ENCODE results near the gene UIMC1. TPM values are rescaled to one million over a fixed set of nuclear protein-coding genes. Genes with fewer than 3 reads are reported as not detected.
A peak's percentile ranks its signal among the peaks of the same experiment; 100 is the strongest.
"Not testable (repeated sequence)": the region's sequence is repeated elsewhere in the genome, so short reads cannot be mapped to it uniquely, and the experiment has no call there.

The UIMC1 gene
- total and polyA plus RNA-seq, 2 of the 13 experiments (the other 11 are each of a cell fraction or from before 2014, with no cell fraction given), result 18.9 to 32.7 TPM

DNA sequence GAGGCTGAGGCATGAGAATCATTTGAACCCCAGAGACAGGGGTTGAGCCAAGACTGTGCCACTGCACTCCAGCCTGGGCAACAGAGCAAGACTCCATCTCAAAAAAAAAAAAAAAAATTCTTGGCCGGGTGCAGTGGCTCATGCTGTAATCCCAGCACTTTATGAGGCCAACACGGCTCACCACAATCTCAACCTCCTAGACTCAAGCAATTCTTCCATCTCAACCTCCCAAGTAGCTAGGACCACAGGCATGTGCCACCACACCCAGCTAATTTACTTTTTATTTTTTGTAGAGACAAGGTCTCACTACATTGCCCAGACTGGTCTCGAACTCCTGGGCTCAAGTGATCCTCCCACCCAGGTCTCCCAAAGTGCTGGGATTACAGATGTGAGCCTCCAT, 13.5 kb downstream of the UIMC1 start:
- H4K20me1 ChIP-seq (ENCODE audit: insufficient read depth, low read length), result peaks cover 29% of the 10 kb centered on the region
- H3K4me1 ChIP-seq (ENCODE audit: insufficient read depth, low read length), result peaks cover 36% of the 10 kb centered on the region
- CTCF ChIA-PET (ENCODE audit: low intra/inter-chr PET ratio, low total read pairs); H3K36me3 ChIP-seq (replicated peaks in 1 of 2; ENCODE audit: control insufficient read depth in 1 of 2, insufficient read depth in 2 of 2, low read length in 2 of 2); H3K27me3 ChIP-seq (ENCODE audit: control insufficient read depth in 1 of 2, insufficient read depth in 2 of 2, low read length in 2 of 2); H3K27ac ChIP-seq (ENCODE audit: extremely low read length, insufficient read depth, low read length); H3K4me2 ChIP-seq (ENCODE audit: low read depth, low read length); DNase-seq (ENCODE audit: low spot score); H3K4me3 ChIP-seq (replicated peaks in 1 of 3; ENCODE audit: insufficient read depth in 1 of 3, low read depth in 2 of 3, low read length in 3 of 3); H3K9me3 ChIP-seq (ENCODE audit: low read length); FAIRE-seq; POLR2A ChIA-PET; in situ Hi-C loops (cut with HindIII; ENCODE audit: extremely low pct_ligation_motif_present, low pct_unique_long_range_greater_than_20kb); ATAC-seq; H2AFZ ChIP-seq (ENCODE audit: low read length); BruUV-seq (replicated peaks); intact Hi-C loops (cut with micrococcal nuclease; ENCODE audit: unreplicated experiment); H3K9ac ChIP-seq (ENCODE audit: insufficient read depth, low read depth, low read length): not testable (repeated sequence)
- peaks cover 86% of the 10 kb centered on the region for H3K79me2 ChIP-seq (ENCODE audit: insufficient read depth, low read length)
- WGBS (ENCODE audit: low lambda C conversion rate), result 93% methylated on average over 3 of the region's 3 CpGs

- 98% methylated on average over 3 of the region's 3 CpGs for WGBS (ENCODE audit: low lambda C conversion rate)
- POLR2A ChIA-PET, result no interaction called here
- Histone ChIP-seq H3K4me1 (ENCODE audit: insufficient read depth, low read length) (peaks cover 17% of the 10 kb centered on the region), H3K27me3 (ENCODE audit: control insufficient read depth in 1 of 2, insufficient read depth in 2 of 2, low read length in 2 of 2) (no peaks in the 10 kb centered on the region; a peak in 1 of 5 replicates), H3K36me3 (replicated peaks in 1 of 2; ENCODE audit: control insufficient read depth in 1 of 2, insufficient read depth in 2 of 2, low read length in 2 of 2) (peaks cover 0 to under 1% of the 10 kb centered on the region in 2 experiments; a peak in 1 of 5 replicates), H4K20me1 (ENCODE audit: insufficient read depth, low read length) (peaks cover 12% of the 10 kb centered on the region), H2AFZ (ENCODE audit: low read length) (no peak overlapping the region), H3K79me2 (ENCODE audit: insufficient read depth, low read length) (peaks cover 66% of the 10 kb centered on the region), H3K4me2 (ENCODE audit: low read depth, low read length) (no peak overlapping the region), H3K9me3 (ENCODE audit: low read length) (no peaks in the 10 kb centered on the region), H3K27ac (ENCODE audit: extremely low read length, insufficient read depth, low read length) (no peak overlapping the region), H3K9ac (ENCODE audit: insufficient read depth, low read depth, low read length) (no peak overlapping the region), H3K4me3 (replicated peaks in 1 of 3; ENCODE audit: insufficient read depth in 1 of 3, low read depth in 2 of 3, low read length in 3 of 3) (no peak overlapping the region)
- FAIRE-seq (no peak), ATAC-seq (no peak), DNase-seq (ENCODE audit: low spot score) (no peak)
- TF ChIP-seq TGIF2 (CRISPR knock-in tag; IDR thresholded peaks at IDR 0.05), result no peak
- no peak for TF ChIP-seq ZNF326 (CRISPR knock-in tag; IDR thresholded peaks at IDR 0.05; ENCODE audit: borderline replicate concordance)
- peak; percentile 68; the same call in 1 of the 2 replicates for TF ChIP-seq ZNF121 (CRISPR knock-in tag; IDR thresholded peaks at IDR 0.05)
- no peak for TF ChIP-seq MIXL1 (CRISPR knock-in tag; IDR thresholded peaks at IDR 0.05)
- TF ChIP-seq ZBTB7A (CRISPR knock-in tag; IDR thresholded peaks at IDR 0.05), result no peak
- TF ChIP-seq KLF15 (CRISPR knock-in tag; IDR thresholded peaks at IDR 0.05; ENCODE audit: borderline replicate concordance), result no peak
- TF ChIP-seq MAZ (IDR thresholded peaks at IDR 0.05; ENCODE audit: borderline replicate concordance, low read depth, low read length), result no peak
- no peak for TF ChIP-seq MAZ (CRISPR knock-in tag; IDR thresholded peaks at IDR 0.05; ENCODE audit: low read depth)
- no peak for TF ChIP-seq ISL2 (CRISPR knock-in tag; IDR thresholded peaks at IDR 0.05)
- CTCF ChIA-PET (ENCODE audit: low intra/inter-chr PET ratio, low total read pairs), result no interaction called here
- intact Hi-C loops (cut with micrococcal nuclease; ENCODE audit: unreplicated experiment) (no loop called here), in situ Hi-C loops (cut with HindIII; ENCODE audit: extremely low pct_ligation_motif_present, low pct_unique_long_range_greater_than_20kb) (no loop called here)
- BruUV-seq (replicated peaks), result no TSS peak
Measured at GRCh38 chr5:176987583-176987982, 19.0 kb downstream of the UIMC1 start.
